Astrocyte (in vitro differentiated cells and primary cell): Measurements from ENCODE around the gene TMTC1. TPM values are rescaled to one million over a fixed set of nuclear protein-coding genes. Genes with fewer than 3 reads are reported as not detected.
A peak's percentile ranks its signal among the peaks of the same experiment; 100 is the strongest.

ENCODE experiments used
- DNase-seq: peaks from one replicate; pipeline ENCODE4 v3.0.0-alpha.2; 2010; ENCODE audit warnings: low read depth
- FAIRE-seq: peaks from 2 replicates; lab custom pipeline; 2011; peaks lifted over from hg19 to GRCh38; lab: Jason Lieb, UNC
- H2AFZ ChIP-seq: 2 replicates; pipeline ENCODE4 v1.6.0; 2012; ENCODE audit warnings: low read depth, low read length, inconsistent platforms
- H3K27ac ChIP-seq: 2 replicates; pipeline ENCODE4 v1.5.1; 2011; ENCODE audit warnings: low read depth, low read length, inconsistent platforms
- H3K27me3 ChIP-seq: 2 replicates; pipeline ENCODE4 v1.6.0; 2011; ENCODE audit warnings: low read length, inconsistent platforms; ENCODE audit not compliant: insufficient read depth
- H3K36me3 ChIP-seq: 2 replicates; pipeline ENCODE4 v1.5.1; 2011; ENCODE audit warnings: low read length, inconsistent platforms; ENCODE audit not compliant: insufficient read depth
- H3K4me1 ChIP-seq: 2 replicates; pipeline ENCODE4 v1.5.1; 2011; ENCODE audit warnings: low read length, inconsistent platforms; ENCODE audit not compliant: insufficient read depth
- H3K4me2 ChIP-seq: 2 replicates; pipeline ENCODE4 v1.6.0; 2012; ENCODE audit warnings: low read length, inconsistent platforms
- H3K4me3 ChIP-seq: 2 replicates; pipeline ENCODE4 v1.5.1; 2011; ENCODE audit warnings: low read depth, mild to moderate bottlenecking, low read length, inconsistent platforms; ENCODE audit not compliant: insufficient read depth
- H3K79me2 ChIP-seq: 2 replicates; pipeline ENCODE4 v1.6.0; 2012; ENCODE audit warnings: mild to moderate bottlenecking, low read length, inconsistent platforms; ENCODE audit not compliant: insufficient read depth
- H3K9ac ChIP-seq: 2 replicates; pipeline ENCODE4 v1.6.0; 2012; ENCODE audit warnings: mild to moderate bottlenecking, low read length, inconsistent platforms
- H3K9me3 ChIP-seq: 2 replicates; pipeline ENCODE4 v1.5.1; 2012; ENCODE audit warnings: low read depth, mild to moderate bottlenecking, low read length, inconsistent platforms; ENCODE audit not compliant: insufficient read depth
- H4K20me1 ChIP-seq: 2 replicates; pipeline ENCODE4 v1.6.0; 2012; ENCODE audit warnings: low read length, inconsistent platforms; ENCODE audit not compliant: insufficient read depth
- H3K27ac Mint-ChIP-seq: one replicate; pipeline ENCODE4 v1.8.0; 2021; ENCODE audit warnings: mild to moderate bottlenecking, mixed read lengths; ENCODE audit not compliant: unreplicated experiment
- H3K27me3 Mint-ChIP-seq: one replicate; pipeline ENCODE4 v1.8.0; 2021; ENCODE audit warnings: low read depth, mixed read lengths; ENCODE audit not compliant: unreplicated experiment
- H3K36me3 Mint-ChIP-seq: one replicate; pipeline ENCODE4 v1.8.0; 2021; ENCODE audit warnings: low read depth, mixed read lengths; ENCODE audit not compliant: unreplicated experiment
- H3K4me1 Mint-ChIP-seq: one replicate; pipeline ENCODE4 v1.8.0; 2021; ENCODE audit warnings: low read depth, mixed read lengths; ENCODE audit not compliant: unreplicated experiment
- H3K4me3 Mint-ChIP-seq: one replicate; pipeline ENCODE4 v1.8.0; 2021; ENCODE audit warnings: mild to moderate bottlenecking, moderate library complexity, mixed read lengths; ENCODE audit not compliant: unreplicated experiment
- H3K9me3 Mint-ChIP-seq: one replicate; pipeline ENCODE4 v1.8.0; 2021; ENCODE audit warnings: mild to moderate bottlenecking, mixed read lengths; ENCODE audit not compliant: unreplicated experiment
- CTCF ChIP-seq: IDR thresholded peaks from 2 replicates; pipeline ENCODE4 v1.5.1; 2011; ENCODE audit warnings: low read depth, mild to moderate bottlenecking, inconsistent platforms, low read length, moderate library complexity; ENCODE audit not compliant: insufficient read depth
- EZH2 ChIP-seq: IDR thresholded peaks from 2 replicates; pipeline ENCODE4 v1.6.1; 2012; ENCODE audit warnings: mild to moderate bottlenecking, low read length, inconsistent platforms; ENCODE audit not compliant: insufficient read depth
- total RNA-seq: library from RNA; stranded (reverse); gene quantifications from 2 replicates; pipeline ENCODE4 v1.2.1, GENCODE V29; 2021

The TMTC1 gene
- total RNA-seq, 1 donor from 2014 or later, result 4.7 TPM

- H3K4me1 ChIP-seq, result no peaks in the 10 kb centered on the region
- Mint-ChIP-seq H3K4me1 (no peaks in the 10 kb centered on the region), H3K36me3 (no peaks in the 10 kb centered on the region), H3K27me3 (no peaks in the 10 kb centered on the region), H3K27ac (no peak overlapping the region), H3K9me3 (no peaks in the 10 kb centered on the region), H3K4me3 (no peak overlapping the region)
- H3K27me3 ChIP-seq, result no peaks in the 10 kb centered on the region
- H3K36me3 ChIP-seq, result no peaks in the 10 kb centered on the region
- no peaks in the 10 kb centered on the region for H3K9me3 ChIP-seq
- H3K4me3 ChIP-seq, result no peak overlapping the region
- no peaks in the 10 kb centered on the region for H3K79me2 ChIP-seq
- FAIRE-seq (no peak), DNase-seq (peak; percentile 11)
- no peak overlapping the region for H3K9ac ChIP-seq
- no peaks in the 10 kb centered on the region for H4K20me1 ChIP-seq
- H3K27ac ChIP-seq, result no peak overlapping the region
- no peak overlapping the region for H3K4me2 ChIP-seq
- no peak overlapping the region for H2AFZ ChIP-seq
- TF ChIP-seq CTCF, result no peak
- no peak for TF ChIP-seq EZH2
These were observed 101.7 kb downstream of the TMTC1 start for GRCh38 chr12:29682088-29682487.

- no peaks in the 10 kb centered on the region for H4K20me1 ChIP-seq
- no peak overlapping the region for H3K9ac ChIP-seq
- Mint-ChIP-seq H3K36me3 (no peaks in the 10 kb centered on the region), H3K27me3 (no peaks in the 10 kb centered on the region), H3K9me3 (no peaks in the 10 kb centered on the region), H3K27ac (no peak overlapping the region), H3K4me3 (no peak overlapping the region), H3K4me1 (no peaks in the 10 kb centered on the region)
- H3K4me1 ChIP-seq, result no peaks in the 10 kb centered on the region
- FAIRE-seq (no peak), DNase-seq (no peak)
- H3K9me3 ChIP-seq, result no peaks in the 10 kb centered on the region
- H3K4me2 ChIP-seq, result no peak overlapping the region
- H3K27me3 ChIP-seq, result no peaks in the 10 kb centered on the region
- H3K4me3 ChIP-seq, result no peak overlapping the region
- no peaks in the 10 kb centered on the region for H3K36me3 ChIP-seq
- H2AFZ ChIP-seq, result no peak overlapping the region
- H3K27ac ChIP-seq, result no peak overlapping the region
- no peak for TF ChIP-seq CTCF
- TF ChIP-seq EZH2, result no peak
- no peaks in the 10 kb centered on the region for H3K79me2 ChIP-seq
These were observed 102.4 kb downstream of the TMTC1 start for GRCh38 chr12:29681370-29681769.

GRCh38 chr12:29676676-29677075 is 107.1 kb downstream of the TMTC1 start:
- H3K36me3 ChIP-seq, result no peaks in the 10 kb centered on the region
- Mint-ChIP-seq H3K27me3 (no peaks in the 10 kb centered on the region), H3K27ac (no peak overlapping the region), H3K4me3 (no peak overlapping the region), H3K36me3 (no peaks in the 10 kb centered on the region), H3K4me1 (no peaks in the 10 kb centered on the region), H3K9me3 (no peaks in the 10 kb centered on the region)
- TF ChIP-seq CTCF, result no peak
- no peak for TF ChIP-seq EZH2
- DNase-seq, result no peak
- H3K27me3 ChIP-seq, result no peaks in the 10 kb centered on the region
- H3K27ac ChIP-seq, result no peak overlapping the region
- no peaks in the 10 kb centered on the region for H3K9me3 ChIP-seq
- no peak overlapping the region for H3K4me2 ChIP-seq
- H4K20me1 ChIP-seq, result no peaks in the 10 kb centered on the region
- H3K4me1 ChIP-seq, result no peaks in the 10 kb centered on the region
- FAIRE-seq, result no peak
- H3K4me3 ChIP-seq, result no peak overlapping the region
- no peak overlapping the region for H2AFZ ChIP-seq
- no peak overlapping the region for H3K9ac ChIP-seq
- no peaks in the 10 kb centered on the region for H3K79me2 ChIP-seq
